NCI-H128 (cell line): ENCODE measurements around the gene B9D2.
"Not testable (repeated sequence)": the region's sequence is repeated elsewhere in the genome, so short reads cannot be mapped to it uniquely, and the experiment has no call there.

ENCODE experiments used
- DNase-seq: peaks from one replicate; lab custom pipeline; 2025; ENCODE audit not compliant: unreplicated experiment; lab: John Stamatoyannopoulos, UW

Gene B9D2

GRCh38 chr19:41391618-41392017, 27.7 kb upstream of the B9D2 start:
- DNase-seq: no peak

GRCh38 chr19:41386442-41386841, 22.5 kb upstream of the B9D2 start:
- no peak for DNase-seq

- no peak for DNase-seq
Measured at GRCh38 chr19:41384351-41384750, 20.4 kb upstream of the B9D2 start.

- DNase-seq: not testable (repeated sequence)
Measured at GRCh38 chr19:41381536-41381935, 17.6 kb upstream of the B9D2 start.

- no peak for DNase-seq
Measured at GRCh38 chr19:41377977-41378709, 14.2 kb upstream of the B9D2 start.

- no peak for DNase-seq
Measured at GRCh38 chr19:41376998-41377365, 13.0 kb upstream of the B9D2 start.

GRCh38 chr19:41376241-41376997, 12.5 kb upstream of the B9D2 start, which contains the start of gene TMEM91:
TMEM91 (plus strand) TSS chr19:41376533; CDS start chr19:41378310, 1,777 bp downstream.
- DNase-seq: no peak

GRCh38 chr19:41373993-41374392, 10.0 kb upstream of the B9D2 start:
- DNase-seq: peak; percentile 86

GRCh38 chr19:41372501-41372900, 8.6 kb upstream of the B9D2 start:
- no peak for DNase-seq

- no peak for DNase-seq
Measured at GRCh38 chr19:41371541-41371940, 7.6 kb upstream of the B9D2 start.

- not testable (repeated sequence) for DNase-seq
Measured at GRCh38 chr19:41371119-41371518, 7.2 kb upstream of the B9D2 start.

- no peak for DNase-seq
Measured at GRCh38 chr19:41369769-41370168, 5.8 kb upstream of the B9D2 start.

- DNase-seq: no peak
Measured at GRCh38 chr19:41367848-41368301, 3.9 kb upstream of the B9D2 start.

- DNase-seq: no peak
Measured at GRCh38 chr19:41366089-41366488, 2.1 kb upstream of the B9D2 start.

- no peak for DNase-seq
Measured at GRCh38 chr19:41364524-41365391, 809 bp upstream of the B9D2 start.

- no peak for DNase-seq
Measured at GRCh38 chr19:41363371-41363752, 587 bp downstream of the B9D2 start.

- DNase-seq: no peak
Measured at GRCh38 chr19:41362143-41362847, 1.7 kb downstream of the B9D2 start.

GRCh38 chr19:41359741-41360140, 4.2 kb downstream of the B9D2 start:
- DNase-seq: no peak

GRCh38 chr19:41357746-41358145, 6.2 kb downstream of the B9D2 start:
- no peak for DNase-seq

- no peak for DNase-seq
Measured at GRCh38 chr19:41356984-41357739, 6.8 kb downstream of the B9D2 start.
